ENCODE results near the gene NDUFA13.

Gene NDUFA13

GRCh38 chr19:19549804-19550464 is 33.9 kb downstream of the NDUFA13 start:
- no peak for DNase-seq (ENCODE audit: extremely low read depth, low read depth)
- no peak overlapping the region for H3K4me3 ChIP-seq (replicated peaks; ENCODE audit: low read depth, low read length)
- TF ChIP-seq CTCF (IDR thresholded peaks at IDR 0.05; ENCODE audit: low read depth, low read length, missing control alignments) = no peak

GRCh38 chr19:19550485-19550929 is 34.5 kb downstream of the NDUFA13 start:
- no peak for TF ChIP-seq CTCF (IDR thresholded peaks at IDR 0.05; ENCODE audit: low read depth, low read length, missing control alignments)
- H3K4me3 ChIP-seq (replicated peaks; ENCODE audit: low read depth, low read length) = no peak overlapping the region
- DNase-seq (ENCODE audit: extremely low read depth, low read depth) = no peak

GRCh38 chr19:19550972-19551852 is 35.2 kb downstream of the NDUFA13 start:
- no peak for DNase-seq (ENCODE audit: extremely low read depth, low read depth)
- no peak for TF ChIP-seq CTCF (IDR thresholded peaks at IDR 0.05; ENCODE audit: low read depth, low read length, missing control alignments)

GRCh38 chr19:19551853-19552192 is 35.8 kb downstream of the NDUFA13 start:
- H3K4me3 ChIP-seq (replicated peaks; ENCODE audit: low read depth, low read length) = no peak overlapping the region
- no peak for TF ChIP-seq CTCF (IDR thresholded peaks at IDR 0.05; ENCODE audit: low read depth, low read length, missing control alignments)
- DNase-seq (ENCODE audit: extremely low read depth, low read depth) = no peak

More at GRCh38 chr19:19550972-19551852, 35.2 kb downstream of the NDUFA13 start:
- H3K4me3 ChIP-seq (replicated peaks; ENCODE audit: low read depth, low read length) = no peak overlapping the region

- DNase-seq (ENCODE audit: extremely low read depth, low read depth) = no peak
- TF ChIP-seq CTCF (IDR thresholded peaks at IDR 0.05; ENCODE audit: low read depth, low read length, missing control alignments) = peak; percentile 68
- no peak overlapping the region for H3K4me3 ChIP-seq (replicated peaks; ENCODE audit: low read depth, low read length)
Observed at GRCh38 chr19:19552798-19553197, 36.8 kb downstream of the NDUFA13 start.

GRCh38 chr19:19553670-19554069 is 37.6 kb downstream of the NDUFA13 start:
- DNase-seq (ENCODE audit: extremely low read depth, low read depth) = no peak
- TF ChIP-seq CTCF (IDR thresholded peaks at IDR 0.05; ENCODE audit: low read depth, low read length, missing control alignments) = no peak
- no peak overlapping the region for H3K4me3 ChIP-seq (replicated peaks; ENCODE audit: low read depth, low read length)
